Measurements from ENCODE around the gene SMG9. TPM values are rescaled to one million over a fixed set of nuclear protein-coding genes. Genes with fewer than 3 reads are reported as not detected.

Gene SMG9
- total RNA-seq, 2 experiments from 2014 or later = 34.7 to 38.2 TPM

DNA sequence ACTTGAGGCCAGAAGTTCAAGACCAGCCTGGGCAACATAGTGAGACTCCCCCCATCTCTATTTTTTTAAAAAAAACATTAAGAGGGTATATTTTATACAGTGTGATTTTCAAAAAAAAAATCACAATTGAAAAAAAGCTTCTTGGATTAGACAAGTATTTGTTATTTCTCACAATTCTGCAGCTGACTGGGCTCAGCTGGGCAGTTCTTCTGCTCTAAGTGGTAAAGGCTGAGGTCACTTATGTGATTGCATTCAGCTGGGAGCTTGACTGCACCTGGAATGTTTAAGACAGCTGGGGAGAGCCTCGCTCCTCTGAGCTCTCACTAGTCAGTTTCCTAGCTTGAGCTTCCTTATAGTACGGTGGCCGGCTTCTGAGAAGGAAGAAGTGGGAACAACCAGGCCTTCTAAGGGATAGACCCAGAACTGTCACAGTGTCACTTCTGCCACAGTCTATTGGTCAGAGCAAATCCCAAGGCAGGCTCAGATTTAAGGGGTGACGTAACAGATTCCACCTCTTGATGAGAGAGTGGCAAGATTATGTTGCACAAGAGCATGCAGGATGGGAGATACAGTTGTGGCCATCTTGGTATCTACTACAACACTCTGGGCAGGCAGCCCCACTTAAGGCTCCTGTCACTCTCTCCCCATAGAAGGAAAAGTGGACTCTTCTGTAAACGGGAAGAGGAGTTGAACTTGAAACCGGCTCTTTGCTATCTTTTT is 58.6 kb downstream of the SMG9 start:
- Histone ChIP-seq H3K4me1 (ENCODE audit: insufficient read depth, low read length) (peaks cover 23% of the 10 kb centered on the region), H3K9me3 (ENCODE audit: control insufficient read depth in 1 of 2, insufficient read depth in 1 of 2, low read length in 2 of 2) (peaks cover 5 to 13% of the 10 kb centered on the region in 2 experiments), H3K27me3 (ENCODE audit: control insufficient read depth in 1 of 2, insufficient read depth in 2 of 2, low read length in 2 of 2) (no peaks in the 10 kb centered on the region), H3K4me3 (ENCODE audit: low read length) (no peak overlapping the region), H3K27ac (ENCODE audit: low read depth in 1 of 2, low read length in 2 of 2) (no peak overlapping the region), H3K36me3 (ENCODE audit: insufficient read depth, low read length) (no peaks in the 10 kb centered on the region)
- TF ChIP-seq, protein P1, sequence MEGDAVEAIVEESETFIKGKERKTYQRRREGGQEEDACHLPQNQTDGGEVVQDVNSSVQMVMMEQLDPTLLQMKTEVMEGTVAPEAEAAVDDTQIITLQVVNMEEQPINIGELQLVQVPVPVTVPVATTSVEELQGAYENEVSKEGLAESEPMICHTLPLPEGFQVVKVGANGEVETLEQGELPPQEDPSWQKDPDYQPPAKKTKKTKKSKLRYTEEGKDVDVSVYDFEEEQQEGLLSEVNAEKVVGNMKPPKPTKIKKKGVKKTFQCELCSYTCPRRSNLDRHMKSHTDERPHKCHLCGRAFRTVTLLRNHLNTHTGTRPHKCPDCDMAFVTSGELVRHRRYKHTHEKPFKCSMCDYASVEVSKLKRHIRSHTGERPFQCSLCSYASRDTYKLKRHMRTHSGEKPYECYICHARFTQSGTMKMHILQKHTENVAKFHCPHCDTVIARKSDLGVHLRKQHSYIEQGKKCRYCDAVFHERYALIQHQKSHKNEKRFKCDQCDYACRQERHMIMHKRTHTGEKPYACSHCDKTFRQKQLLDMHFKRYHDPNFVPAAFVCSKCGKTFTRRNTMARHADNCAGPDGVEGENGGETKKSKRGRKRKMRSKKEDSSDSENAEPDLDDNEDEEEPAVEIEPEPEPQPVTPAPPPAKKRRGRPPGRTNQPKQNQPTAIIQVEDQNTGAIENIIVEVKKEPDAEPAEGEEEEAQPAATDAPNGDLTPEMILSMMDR (IDR thresholded peaks at IDR 0.05) = no peak
- Mint-ChIP-seq H3K4me3 (no peak overlapping the region), H3K27ac (no peak overlapping the region), H3K4me1 (ENCODE audit: low read depth) (peaks cover 14% of the 10 kb centered on the region), H3K36me3 (ENCODE audit: low read depth) (no peaks in the 10 kb centered on the region), H3K27me3 (peaks cover 31% of the 10 kb centered on the region), H3K9me3 (peaks cover 6% of the 10 kb centered on the region)
- intact Hi-C loops (cut with DNase I, micrococcal nuclease) = no loop called here
- ChIA-PET POLR2A (no interaction called here), CTCF (no interaction called here)
- ATAC-seq (ENCODE audit: poor library complexity) (no peak), DNase-seq (no peak)

DNA sequence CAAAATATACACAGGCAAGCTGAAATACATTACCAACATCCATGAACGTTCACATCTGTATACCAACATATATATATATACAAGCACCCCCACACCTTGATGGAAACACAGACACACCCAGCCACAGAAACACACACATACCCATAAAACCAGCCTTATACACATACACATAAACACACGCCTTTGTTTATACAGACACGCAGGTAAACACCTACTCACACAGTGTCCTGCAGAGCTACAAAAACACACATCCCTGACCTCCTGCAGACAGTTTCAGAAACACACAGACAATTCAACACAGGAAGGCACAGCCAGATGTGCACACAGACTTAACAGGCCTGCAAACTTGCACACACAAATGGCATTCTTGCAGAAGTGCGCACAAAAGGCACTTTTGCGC is 60.2 kb downstream of the SMG9 start:
- H3K9me3 ChIP-seq (ENCODE audit: control insufficient read depth in 1 of 2, insufficient read depth in 1 of 2, low read length in 2 of 2) = peaks cover 11 to 18% of the 10 kb centered on the region in 2 experiments
- Mint-ChIP-seq H3K27ac (no peak overlapping the region), H3K27me3 (peaks cover 26% of the 10 kb centered on the region), H3K4me1 (ENCODE audit: low read depth) (no peaks in the 10 kb centered on the region), H3K9me3 (peaks cover 6% of the 10 kb centered on the region), H3K36me3 (ENCODE audit: low read depth) (no peaks in the 10 kb centered on the region), H3K4me3 (no peak overlapping the region)
- ChIA-PET POLR2A (no interaction called here), CTCF (no interaction called here)
- ATAC-seq (ENCODE audit: poor library complexity) (no peak), DNase-seq (no peak)
- H3K36me3 ChIP-seq (ENCODE audit: insufficient read depth, low read length) = no peaks in the 10 kb centered on the region
- intact Hi-C loops (cut with DNase I, micrococcal nuclease) = no loop called here
- H3K4me3 ChIP-seq (ENCODE audit: low read length) = no peak overlapping the region
- no peaks in the 10 kb centered on the region for H3K27me3 ChIP-seq (ENCODE audit: control insufficient read depth in 1 of 2, insufficient read depth in 2 of 2, low read length in 2 of 2)
- H3K4me1 ChIP-seq (ENCODE audit: insufficient read depth, low read length) = peaks cover 8% of the 10 kb centered on the region
- TF ChIP-seq, protein P1 (IDR thresholded peaks at IDR 0.05) = no peak
- H3K27ac ChIP-seq (ENCODE audit: low read depth in 1 of 2, low read length in 2 of 2) = no peak overlapping the region

DNA sequence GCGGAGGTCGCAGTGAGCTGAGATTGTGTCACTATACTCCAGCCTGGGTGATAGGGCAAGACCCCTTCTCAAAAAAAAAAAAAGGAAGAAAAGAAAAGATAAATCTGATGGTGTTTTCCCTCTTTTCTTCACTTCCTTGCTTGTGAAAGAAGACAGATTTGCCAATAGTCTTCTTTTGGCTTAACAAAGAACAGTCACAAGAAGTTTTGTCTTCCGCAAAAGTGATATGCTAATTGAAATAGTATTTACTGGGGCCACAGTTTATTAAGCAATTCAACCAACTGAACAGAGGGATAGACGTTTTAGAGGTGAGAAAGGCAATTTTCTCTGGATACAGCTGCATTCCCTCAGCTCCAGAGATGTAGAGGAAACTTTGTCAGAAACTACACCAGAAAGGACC is 61.9 kb downstream of the SMG9 start:
- no peaks in the 10 kb centered on the region for H3K36me3 ChIP-seq (ENCODE audit: insufficient read depth, low read length)
- intact Hi-C loops (cut with DNase I, micrococcal nuclease) = no loop called here

More for the DNA sequence above, 61.9 kb downstream of the SMG9 start:
- Histone ChIP-seq H3K4me1 (ENCODE audit: insufficient read depth, low read length) (no peaks in the 10 kb centered on the region), H3K27me3 (ENCODE audit: control insufficient read depth in 1 of 2, insufficient read depth in 2 of 2, low read length in 2 of 2) (no peaks in the 10 kb centered on the region), H3K27ac (ENCODE audit: low read depth in 1 of 2, low read length in 2 of 2) (no peak overlapping the region), H3K9me3 (ENCODE audit: control insufficient read depth in 1 of 2, insufficient read depth in 1 of 2, low read length in 2 of 2) (peaks cover 11 to 18% of the 10 kb centered on the region in 2 experiments), H3K4me3 (ENCODE audit: low read length) (no peak overlapping the region)
- Mint-ChIP-seq H3K27me3 (peaks cover 22% of the 10 kb centered on the region), H3K4me3 (no peak overlapping the region), H3K36me3 (ENCODE audit: low read depth) (no peaks in the 10 kb centered on the region), H3K9me3 (peaks cover 6% of the 10 kb centered on the region), H3K4me1 (ENCODE audit: low read depth) (no peaks in the 10 kb centered on the region), H3K27ac (no peak overlapping the region)
- ChIA-PET CTCF (no interaction called here), POLR2A (no interaction called here)
- DNase-seq (peak in 1 of 14 experiments; percentile 40), ATAC-seq (ENCODE audit: poor library complexity) (no peak)
- TF ChIP-seq, protein P1 (IDR thresholded peaks at IDR 0.05) = no peak

All from CD4-positive, alpha-beta T cell (primary cell).